HEK293 (cell line): ENCODE measurements around the gene PLEKHA7.

ENCODE experiments used
- CTCF ChIA-PET: fragments of 350-600 bp; formaldehyde crosslinking; extraction: SDS; loops from one replicate; lab custom pipeline; 2021; ENCODE audit warnings: antibody characterized with exemption; lab: Yijun Ruan, JAX
- POLR2A ChIA-PET: fragments of 300-600 bp; formaldehyde crosslinking; extraction: SDS; loops from one replicate; lab custom pipeline; 2020; ENCODE audit warnings: antibody characterized with exemption, inconsistent platforms; lab: Yijun Ruan, JAX
- H3K27ac ChIP-seq: fragments of 200-500 bp; sonication (Bioruptor generic); 2 replicates; pipeline ENCODE4 v1.5.1; 2014; ENCODE audit warnings: low read depth, low read length, control low read depth, inconsistent platforms; ENCODE audit errors: extremely low read depth
- H3K36me3 ChIP-seq, 2 experiments: fragments of 200-500 bp in 1 of 2; sonication (Bioruptor generic) in 1 of 2; 1 replicate in 1 of 2; 2 replicates in 1 of 2; pipeline ENCODE4 v1.5.1; 2014 to 2017; ENCODE audit warnings: inconsistent platforms in 2 of 2, low read length in 2 of 2; ENCODE audit not compliant: control insufficient read depth in 2 of 2, insufficient read depth in 1 of 2
- H3K4me1 ChIP-seq: fragments of 200-500 bp; sonication (Bioruptor generic); 2 replicates; pipeline ENCODE4 v1.5.1; 2014; ENCODE audit warnings: mild to moderate bottlenecking, low read length, inconsistent platforms; ENCODE audit not compliant: control insufficient read depth, insufficient read depth
- H3K4me3 ChIP-seq: 2 replicates; pipeline ENCODE4 v1.5.1; 2011; ENCODE audit warnings: low read depth, mild to moderate bottlenecking, control low read depth, low read length, moderate library complexity
- H3K9me3 ChIP-seq: fragments of 200-500 bp; sonication (Bioruptor generic); 2 replicates; pipeline ENCODE4 v1.5.1; 2014; ENCODE audit warnings: low read depth, low read length, inconsistent platforms; ENCODE audit not compliant: control insufficient read depth, insufficient read depth
- OVOL3 ChIP-seq: fragments of 450-650 bp; formaldehyde crosslinking; IDR thresholded peaks from 2 replicates; pipeline ENCODE4 v1.5.1; 2016; ENCODE audit warnings: missing biosample characterization, missing genetic modification characterization
- ZBTB10 ChIP-seq: fragments of 450-650 bp; formaldehyde crosslinking; IDR thresholded peaks from 2 replicates; pipeline ENCODE4 v1.5.1; 2016; ENCODE audit warnings: missing biosample characterization, missing genetic modification characterization
- ZFP69B ChIP-seq: fragments of 450-650 bp; formaldehyde crosslinking; IDR thresholded peaks from 2 replicates; pipeline ENCODE4 v1.5.1; 2016; ENCODE audit warnings: missing biosample characterization, missing genetic modification characterization
- ZNF148 ChIP-seq: fragments of 450-650 bp; formaldehyde crosslinking; IDR thresholded peaks from 2 replicates; pipeline ENCODE4 v1.5.0; 2017; ENCODE audit warnings: missing biosample characterization, missing genetic modification characterization, borderline replicate concordance
- ZNF155 ChIP-seq: fragments of 450-650 bp; formaldehyde crosslinking; IDR thresholded peaks from 2 replicates; pipeline ENCODE4 v1.5.1; 2016; ENCODE audit warnings: missing biosample characterization, missing genetic modification characterization
- ZNF169 ChIP-seq: fragments of 450-650 bp; formaldehyde crosslinking; IDR thresholded peaks from 2 replicates; pipeline ENCODE4 v1.5.1; 2016; ENCODE audit warnings: missing biosample characterization, missing genetic modification characterization
- ZNF335 ChIP-seq: fragments of 450-650 bp; formaldehyde crosslinking; conservative IDR thresholded peaks from 2 replicates; pipeline ENCODE4 v1.5.1; 2016; ENCODE audit warnings: missing biosample characterization, missing genetic modification characterization
- ZNF510 ChIP-seq: fragments of 450-650 bp; formaldehyde crosslinking; IDR thresholded peaks from 2 replicates; pipeline ENCODE4 v1.5.1; 2018; ENCODE audit warnings: mild to moderate bottlenecking, missing genetic modification characterization, missing biosample characterization; ENCODE audit not compliant: insufficient replicate concordance
- ZNF530 ChIP-seq: fragments of 450-650 bp; formaldehyde crosslinking; IDR thresholded peaks from 2 replicates; pipeline ENCODE4 v1.5.1; 2016; ENCODE audit warnings: low read depth, missing biosample characterization, missing genetic modification characterization
- ZNF560 ChIP-seq: fragments of 450-650 bp; formaldehyde crosslinking; IDR thresholded peaks from 2 replicates; pipeline ENCODE4 v1.5.1; 2017; ENCODE audit warnings: missing biosample characterization, missing genetic modification characterization, borderline replicate concordance
- ZNF600 ChIP-seq: fragments of 450-650 bp; formaldehyde crosslinking; IDR thresholded peaks from 2 replicates; pipeline ENCODE4 v1.5.1; 2016; ENCODE audit warnings: missing biosample characterization, missing genetic modification characterization
- ZNF610 ChIP-seq: fragments of 450-650 bp; formaldehyde crosslinking; IDR thresholded peaks from 2 replicates; pipeline ENCODE4 v1.5.1; 2016; ENCODE audit warnings: missing biosample characterization, missing genetic modification characterization, borderline replicate concordance
- ZNF704 ChIP-seq: fragments of 450-650 bp; formaldehyde crosslinking; IDR thresholded peaks from 2 replicates; pipeline ENCODE4 v1.5.1; 2016; ENCODE audit warnings: missing biosample characterization, missing genetic modification characterization
- ZNF747 ChIP-seq: fragments of 450-650 bp; formaldehyde crosslinking; IDR thresholded peaks from 2 replicates; pipeline ENCODE4 v1.5.1; 2016; ENCODE audit warnings: missing biosample characterization, missing genetic modification characterization
- TF ChIP-seq, protein P1 (sequence below): fragments of 450-650 bp; formaldehyde crosslinking; IDR thresholded peaks from 2 replicates; pipeline ENCODE4 v1.5.1; 2016; ENCODE audit warnings: missing biosample characterization, missing genetic modification characterization
- TF ChIP-seq, protein P2 (sequence below): fragments of 450-650 bp; formaldehyde crosslinking; IDR thresholded peaks from 2 replicates; pipeline ENCODE4 v1.5.1; 2016; ENCODE audit warnings: missing biosample characterization, missing genetic modification characterization

Gene PLEKHA7

GRCh38 chr11:16770016-16770415 is 244.2 kb downstream of the PLEKHA7 start (continued):
- TF ChIP-seq ZBTB10: no peak

- CTCF ChIA-PET: interaction anchor here (1.8 kb wide), 1 partner anchor 16 kb away, joined by 9 read pairs; no protein-coding TSS in a partner anchor
- TF ChIP-seq, protein P1, sequence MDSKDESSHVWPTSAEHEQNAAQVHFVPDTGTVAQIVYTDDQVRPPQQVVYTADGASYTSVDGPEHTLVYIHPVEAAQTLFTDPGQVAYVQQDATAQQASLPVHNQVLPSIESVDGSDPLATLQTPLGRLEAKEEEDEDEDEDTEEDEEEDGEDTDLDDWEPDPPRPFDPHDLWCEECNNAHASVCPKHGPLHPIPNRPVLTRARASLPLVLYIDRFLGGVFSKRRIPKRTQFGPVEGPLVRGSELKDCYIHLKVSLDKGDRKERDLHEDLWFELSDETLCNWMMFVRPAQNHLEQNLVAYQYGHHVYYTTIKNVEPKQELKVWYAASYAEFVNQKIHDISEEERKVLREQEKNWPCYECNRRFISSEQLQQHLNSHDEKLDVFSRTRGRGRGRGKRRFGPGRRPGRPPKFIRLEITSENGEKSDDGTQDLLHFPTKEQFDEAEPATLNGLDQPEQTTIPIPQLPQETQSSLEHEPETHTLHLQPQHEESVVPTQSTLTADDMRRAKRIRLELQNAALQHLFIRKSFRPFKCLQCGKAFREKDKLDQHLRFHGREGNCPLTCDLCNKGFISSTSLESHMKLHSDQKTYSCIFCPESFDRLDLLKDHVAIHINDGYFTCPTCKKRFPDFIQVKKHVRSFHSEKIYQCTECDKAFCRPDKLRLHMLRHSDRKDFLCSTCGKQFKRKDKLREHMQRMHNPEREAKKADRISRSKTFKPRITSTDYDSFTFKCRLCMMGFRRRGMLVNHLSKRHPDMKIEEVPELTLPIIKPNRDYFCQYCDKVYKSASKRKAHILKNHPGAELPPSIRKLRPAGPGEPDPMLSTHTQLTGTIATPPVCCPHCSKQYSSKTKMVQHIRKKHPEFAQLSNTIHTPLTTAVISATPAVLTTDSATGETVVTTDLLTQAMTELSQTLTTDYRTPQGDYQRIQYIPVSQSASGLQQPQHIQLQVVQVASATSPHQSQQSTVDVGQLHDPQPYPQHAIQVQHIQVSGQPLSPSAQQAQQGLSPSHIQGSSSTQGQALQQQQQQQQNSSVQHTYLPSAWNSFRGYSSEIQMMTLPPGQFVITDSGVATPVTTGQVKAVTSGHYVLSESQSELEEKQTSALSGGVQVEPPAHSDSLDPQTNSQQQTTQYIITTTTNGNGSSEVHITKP (tag by site-specific recombination): no peak
- TF ChIP-seq OVOL3 (tag by site-specific recombination): no peak
- TF ChIP-seq ZFP69B: no peak
- POLR2A ChIA-PET: no interaction called here
- Histone ChIP-seq H3K4me3 (no peak overlapping the region), H3K27ac (no peak overlapping the region), H3K36me3 (no peaks in the 10 kb centered on the region), H3K9me3 (no peaks in the 10 kb centered on the region), H3K4me1 (no peaks in the 10 kb centered on the region)
Measured at GRCh38 chr11:16769386-16769785, 244.8 kb downstream of the PLEKHA7 start.

DNA sequence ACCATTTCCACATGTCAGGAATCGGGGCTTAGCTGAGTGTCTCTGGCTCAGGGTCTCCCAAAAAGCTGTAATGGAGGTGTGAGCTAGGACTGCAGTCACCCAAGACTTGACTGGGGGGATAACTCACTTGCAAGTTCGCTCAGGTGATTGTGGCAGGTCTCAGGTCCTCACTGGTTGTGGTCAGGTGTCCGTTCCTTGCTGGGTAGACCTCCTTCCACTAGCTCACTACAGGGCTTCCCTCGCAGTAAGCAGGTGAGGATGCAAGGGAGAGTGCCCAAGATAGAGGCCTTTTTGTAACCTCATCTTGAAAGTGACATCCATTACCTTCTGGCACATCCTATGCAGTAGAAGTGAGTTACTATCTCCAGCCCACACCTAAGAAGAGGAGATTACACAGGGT is 246.3 kb downstream of the PLEKHA7 start:
- ChIA-PET POLR2A (no interaction called here), CTCF (interaction anchor here (1.8 kb wide), 2 partner anchors 18 to 20 kb away, joined by 6 to 9 read pairs; no protein-coding TSS in a partner anchor)
- no peaks in the 10 kb centered on the region for H3K9me3 ChIP-seq
- no peak overlapping the region for H3K27ac ChIP-seq
- H3K4me1 ChIP-seq: no peaks in the 10 kb centered on the region
- no peak overlapping the region for H3K4me3 ChIP-seq
- no peak for TF ChIP-seq ZNF610 (tag by site-specific recombination)
- no peak for TF ChIP-seq ZNF510 (tag by site-specific recombination)
- no peak for TF ChIP-seq ZNF747 (tag by site-specific recombination)
- no peak for TF ChIP-seq ZNF530
- TF ChIP-seq ZNF560 (tag by site-specific recombination): no peak
- TF ChIP-seq ZNF704: no peak
- no peak for TF ChIP-seq ZNF169 (tag by site-specific recombination)
- TF ChIP-seq ZNF600 (tag by site-specific recombination): no peak
- no peak for TF ChIP-seq ZNF335 (tag by site-specific recombination)
- no peak for TF ChIP-seq ZNF155
- TF ChIP-seq, protein P2, sequence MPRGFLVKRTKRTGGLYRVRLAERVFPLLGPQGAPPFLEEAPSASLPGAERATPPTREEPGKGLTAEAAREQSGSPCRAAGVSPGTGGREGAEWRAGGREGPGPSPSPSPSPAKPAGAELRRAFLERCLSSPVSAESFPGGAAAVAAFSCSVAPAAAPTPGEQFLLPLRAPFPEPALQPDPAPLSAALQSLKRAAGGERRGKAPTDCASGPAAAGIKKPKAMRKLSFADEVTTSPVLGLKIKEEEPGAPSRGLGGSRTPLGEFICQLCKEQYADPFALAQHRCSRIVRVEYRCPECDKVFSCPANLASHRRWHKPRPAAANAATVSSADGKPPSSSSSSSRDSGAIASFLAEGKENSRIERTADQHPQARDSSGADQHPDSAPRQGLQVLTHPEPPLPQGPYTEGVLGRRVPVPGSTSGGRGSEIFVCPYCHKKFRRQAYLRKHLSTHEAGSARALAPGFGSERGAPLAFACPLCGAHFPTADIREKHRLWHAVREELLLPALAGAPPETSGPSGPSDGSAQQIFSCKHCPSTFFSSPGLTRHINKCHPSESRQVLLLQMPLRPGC (tag by site-specific recombination): no peak
- TF ChIP-seq ZNF148: no peak
- no peaks in the 10 kb centered on the region for H3K36me3 ChIP-seq
